GM18505 (cell line): ENCODE data around the gene MYCBP.

Experiments used
- ATAC-seq: cut with Tn5 transposase; IDR thresholded peaks from one replicate; pipeline ENCODE4 v1.9.1; 2021; ENCODE audit not compliant: unreplicated experiment
- POLR2A ChIP-seq: IDR thresholded peaks from 4 replicates; pipeline ENCODE4 v1.6.1; 2011; ENCODE audit warnings: borderline replicate concordance; ENCODE audit not compliant: insufficient read depth, insufficient read length; ENCODE audit errors: extremely low read depth

MYCBP gene

DNA sequence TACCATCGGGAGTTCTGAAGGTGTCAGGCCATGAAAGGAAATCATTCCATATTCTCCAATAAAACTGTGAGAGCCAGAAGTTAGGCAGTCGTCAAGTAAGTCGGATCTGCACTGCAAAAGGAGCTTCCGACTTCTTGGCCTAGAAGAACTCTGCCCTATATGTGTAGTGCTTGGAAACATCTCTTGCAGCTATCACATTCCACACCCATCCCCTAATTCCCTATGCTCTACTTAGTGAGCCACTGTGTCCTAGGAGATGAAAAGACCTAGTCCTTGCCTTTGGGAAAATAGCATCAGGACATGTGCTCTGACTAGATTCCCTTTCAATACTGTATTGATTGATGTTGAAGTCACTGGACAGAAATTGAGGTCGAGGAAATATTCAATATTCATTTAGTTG lies 16.4 kb upstream of the MYCBP start:
- no peak for ATAC-seq
- no peak for TF ChIP-seq POLR2A

DNA sequence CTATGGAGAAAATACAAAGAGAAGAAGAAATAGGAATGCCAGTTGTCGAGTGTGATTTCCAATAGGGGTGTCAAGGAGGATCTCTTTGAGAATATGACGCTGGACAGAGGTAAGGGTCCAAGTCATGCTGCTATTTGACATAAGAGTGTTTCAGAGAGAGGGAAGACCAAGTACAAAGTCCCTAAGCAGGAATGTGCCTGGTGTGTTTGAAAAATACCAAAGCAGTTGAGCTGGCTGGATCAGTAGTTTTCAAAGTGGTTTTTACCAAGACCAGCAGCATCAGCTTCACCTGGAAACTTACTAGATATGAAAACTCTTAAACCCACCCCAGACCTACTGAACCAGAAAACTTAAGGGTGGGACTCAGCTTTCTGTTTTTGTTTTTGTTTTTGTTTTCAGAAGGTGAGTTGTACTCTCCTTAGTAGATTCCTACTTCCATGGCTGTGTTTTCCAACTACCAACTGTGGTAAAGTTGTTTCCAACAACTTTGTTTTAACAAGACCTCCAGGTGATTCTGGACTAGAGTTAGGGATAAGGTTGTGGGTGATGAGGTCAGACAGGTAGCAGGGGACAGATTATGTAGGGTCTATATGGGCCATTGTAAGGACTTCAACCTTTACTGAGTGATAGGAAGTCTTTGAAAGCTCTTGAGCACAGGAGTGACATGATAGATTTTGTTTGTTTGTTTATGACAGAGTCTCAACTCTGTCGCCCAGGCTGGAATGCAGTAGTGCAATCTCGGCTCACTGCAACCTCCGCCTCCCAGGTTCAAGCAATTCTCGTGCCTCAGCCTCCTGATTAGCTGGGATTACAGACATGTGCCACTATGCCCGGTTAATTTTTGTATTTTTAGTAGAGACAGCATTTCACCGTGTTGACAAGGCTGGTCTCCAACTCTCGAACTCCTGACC lies 15.5 kb upstream of the MYCBP start:
- ATAC-seq, result no peak
- TF ChIP-seq POLR2A, result no peak

DNA sequence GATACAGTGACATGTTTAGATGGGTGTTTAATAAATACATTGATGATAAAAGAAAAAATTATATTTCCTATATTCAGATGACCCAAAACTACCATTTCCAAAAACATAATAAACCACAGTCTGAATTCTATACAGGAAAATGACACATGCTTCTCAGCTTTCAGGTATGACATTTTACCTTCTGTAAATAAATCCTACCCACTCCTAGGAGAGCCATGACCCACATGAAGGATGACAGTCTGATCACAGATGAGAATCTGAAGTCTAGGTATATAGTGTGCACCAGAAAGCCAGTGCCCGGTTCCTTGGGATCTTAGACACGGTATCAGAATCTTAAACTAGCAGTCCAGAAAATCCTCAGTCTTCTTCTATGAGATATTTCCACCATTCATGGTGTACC lies 11.9 kb upstream of the MYCBP start:
- no peak for ATAC-seq
- TF ChIP-seq POLR2A, result no peak

DNA sequence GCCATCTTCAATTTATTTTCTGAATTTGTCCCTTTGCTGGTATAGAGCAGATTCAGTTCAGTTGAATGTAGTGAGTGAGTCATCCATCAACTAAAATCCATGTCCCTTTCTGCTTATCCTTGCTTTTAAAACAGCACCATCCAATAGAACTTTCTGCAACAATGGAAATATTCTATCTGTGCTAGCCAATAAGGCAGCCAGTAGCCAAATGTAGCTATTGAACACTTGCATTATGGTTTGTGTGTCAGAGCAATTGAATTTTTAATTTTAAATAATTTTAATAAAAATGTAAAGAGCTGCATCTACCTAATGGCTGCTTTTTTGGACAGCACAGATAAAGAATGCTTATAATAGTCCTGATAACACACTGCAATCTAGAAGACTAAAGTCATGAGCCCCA lies 8.3 kb upstream of the MYCBP start, which contains the start of gene GJA9:
GJA9 (minus strand) TSS at position 101 of the 400 bp plus-strand sequence. CDS start 5,489 bp downstream, outside the sequence.
- ATAC-seq, result no peak
- TF ChIP-seq POLR2A, result no peak

DNA sequence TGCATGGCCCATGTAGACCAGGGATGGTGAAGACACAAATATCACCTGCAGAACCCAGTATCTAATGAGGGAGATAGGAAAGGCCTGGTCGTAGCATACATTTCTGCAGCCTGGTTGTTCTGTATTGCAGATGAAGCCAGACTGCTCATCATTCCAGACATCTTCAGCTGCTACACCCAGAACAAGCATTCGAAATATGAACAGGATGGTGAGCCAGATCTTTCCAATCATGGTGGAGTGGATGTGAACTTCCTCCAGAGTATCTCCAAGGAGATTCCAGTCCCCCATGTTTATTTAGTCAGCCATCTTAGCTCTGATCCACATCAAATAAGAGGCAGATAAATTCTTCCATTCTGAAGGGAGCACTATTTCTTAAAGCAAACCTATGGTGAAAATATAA lies 2.7 kb upstream of the MYCBP start:
- no peak for ATAC-seq
- TF ChIP-seq POLR2A, result no peak

DNA sequence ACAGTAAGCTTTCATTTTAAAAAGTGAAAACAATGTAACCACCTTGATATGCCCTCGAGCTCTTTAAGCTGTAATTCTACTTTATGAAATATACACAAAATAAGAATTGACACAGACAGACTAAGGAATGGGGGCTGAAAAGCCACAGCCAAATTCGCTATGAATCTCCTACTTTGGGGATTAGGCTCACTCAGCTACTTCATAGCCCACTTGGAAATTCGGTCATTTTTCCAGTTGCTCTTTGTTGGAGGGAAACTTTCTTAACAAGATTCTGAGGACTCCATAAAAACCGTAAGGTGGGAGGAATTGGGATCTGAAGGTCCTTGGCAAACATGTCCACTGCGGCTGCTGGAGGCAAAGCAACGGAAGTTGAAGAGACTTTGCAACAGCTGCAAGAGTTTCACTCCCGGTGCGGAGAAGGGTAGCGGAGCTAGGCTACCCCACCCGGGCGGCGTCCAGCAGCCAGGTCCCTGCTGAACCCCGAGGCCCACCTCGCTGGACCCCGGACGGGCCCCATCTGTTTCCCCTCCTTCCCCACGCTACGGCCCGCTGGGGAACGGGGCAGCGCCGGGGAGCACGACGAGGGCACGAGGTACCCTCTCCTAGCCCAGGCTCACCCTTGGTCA lies 634 bp downstream of the MYCBP start:
- peak; percentile 21 for ATAC-seq
- no peak for TF ChIP-seq POLR2A

DNA sequence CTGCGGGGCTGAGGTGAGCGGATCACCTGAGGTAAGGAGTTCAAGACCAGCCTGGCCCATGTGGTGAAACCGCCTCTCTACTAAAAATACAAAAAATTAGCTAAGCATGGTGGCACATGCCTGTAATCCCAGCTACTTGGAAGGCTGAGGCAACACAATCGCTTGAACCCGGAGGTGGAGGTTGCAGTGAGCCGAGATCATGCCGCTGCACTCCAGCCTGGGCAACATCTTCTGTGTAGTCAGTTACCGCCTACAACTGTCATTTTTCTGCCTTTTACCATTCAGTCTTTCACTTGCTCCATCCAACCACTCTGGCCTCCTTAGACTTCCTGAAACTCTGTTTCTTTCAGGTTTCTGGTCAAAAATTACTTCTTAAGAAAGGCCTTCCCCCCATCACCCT lies 2.2 kb downstream of the MYCBP start:
- TF ChIP-seq POLR2A, result no peak
- no peak for ATAC-seq

DNA sequence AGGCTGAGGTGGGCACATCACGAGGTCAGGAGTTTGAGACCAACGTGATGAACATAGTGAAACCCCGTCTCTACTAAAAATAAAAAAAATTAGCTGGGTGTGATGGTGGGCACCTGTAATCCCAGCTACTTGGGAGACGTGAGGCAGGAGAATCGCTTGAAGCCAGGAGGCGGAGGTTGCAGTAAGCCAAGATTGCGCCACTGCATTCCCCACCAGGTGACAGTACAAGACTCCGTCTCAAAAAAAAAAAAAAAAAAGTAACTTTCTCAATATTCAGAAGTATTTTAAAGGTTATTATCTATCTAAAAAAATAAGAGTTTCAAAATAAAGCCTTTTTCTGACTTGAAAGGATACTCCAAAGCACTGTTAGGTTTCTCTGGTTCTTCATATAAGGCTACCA lies 5.9 kb downstream of the MYCBP start:
- ATAC-seq, result no peak
- TF ChIP-seq POLR2A, result no peak

DNA sequence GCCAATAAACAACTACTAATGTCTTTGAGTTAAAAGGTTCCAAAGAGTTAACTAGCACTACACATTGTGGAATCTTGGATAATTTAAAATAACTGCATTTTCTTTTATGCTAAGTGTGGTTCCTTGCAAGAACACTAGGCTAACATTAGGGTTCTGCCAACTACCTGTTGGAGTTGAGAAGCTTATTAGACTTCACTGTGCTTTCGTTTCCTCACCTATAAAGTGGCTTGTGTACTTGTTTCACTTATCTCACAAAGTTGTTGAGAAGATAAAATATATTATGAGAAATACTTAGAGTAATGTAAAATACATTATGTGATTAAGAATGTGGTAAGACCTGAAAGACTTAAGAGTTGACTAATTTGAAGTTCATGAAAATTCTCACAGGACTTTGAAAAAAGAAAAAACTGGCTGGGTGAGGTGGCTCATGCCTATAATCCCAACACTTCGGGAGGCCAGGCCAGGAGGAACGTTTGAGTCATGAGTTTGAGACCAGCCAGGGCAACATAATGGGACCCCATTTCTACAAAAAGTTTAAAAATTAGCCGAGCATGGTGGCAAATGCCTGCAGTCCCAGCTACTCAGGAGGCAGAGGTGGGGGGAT lies 7.9 kb downstream of the MYCBP start:
- no peak for ATAC-seq
- no peak for TF ChIP-seq POLR2A

DNA sequence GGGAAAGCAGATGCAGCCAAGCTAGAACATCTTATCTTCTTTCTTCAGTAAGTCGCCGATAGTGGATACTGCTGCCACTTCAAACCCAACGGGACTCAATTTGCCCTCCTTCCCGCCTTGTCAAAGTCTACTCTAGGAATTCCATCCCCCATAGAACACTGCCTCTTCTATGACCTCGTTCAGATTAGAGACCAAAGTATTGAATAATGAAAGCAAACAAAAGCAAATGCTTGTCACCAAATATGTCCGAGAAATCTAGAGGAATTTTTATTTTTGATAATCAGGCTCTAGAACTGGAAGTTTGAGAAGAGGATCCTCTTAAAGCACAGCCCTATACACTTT lies 12.7 kb downstream of the MYCBP start:
- ATAC-seq, result no peak
- TF ChIP-seq POLR2A, result no peak

DNA sequence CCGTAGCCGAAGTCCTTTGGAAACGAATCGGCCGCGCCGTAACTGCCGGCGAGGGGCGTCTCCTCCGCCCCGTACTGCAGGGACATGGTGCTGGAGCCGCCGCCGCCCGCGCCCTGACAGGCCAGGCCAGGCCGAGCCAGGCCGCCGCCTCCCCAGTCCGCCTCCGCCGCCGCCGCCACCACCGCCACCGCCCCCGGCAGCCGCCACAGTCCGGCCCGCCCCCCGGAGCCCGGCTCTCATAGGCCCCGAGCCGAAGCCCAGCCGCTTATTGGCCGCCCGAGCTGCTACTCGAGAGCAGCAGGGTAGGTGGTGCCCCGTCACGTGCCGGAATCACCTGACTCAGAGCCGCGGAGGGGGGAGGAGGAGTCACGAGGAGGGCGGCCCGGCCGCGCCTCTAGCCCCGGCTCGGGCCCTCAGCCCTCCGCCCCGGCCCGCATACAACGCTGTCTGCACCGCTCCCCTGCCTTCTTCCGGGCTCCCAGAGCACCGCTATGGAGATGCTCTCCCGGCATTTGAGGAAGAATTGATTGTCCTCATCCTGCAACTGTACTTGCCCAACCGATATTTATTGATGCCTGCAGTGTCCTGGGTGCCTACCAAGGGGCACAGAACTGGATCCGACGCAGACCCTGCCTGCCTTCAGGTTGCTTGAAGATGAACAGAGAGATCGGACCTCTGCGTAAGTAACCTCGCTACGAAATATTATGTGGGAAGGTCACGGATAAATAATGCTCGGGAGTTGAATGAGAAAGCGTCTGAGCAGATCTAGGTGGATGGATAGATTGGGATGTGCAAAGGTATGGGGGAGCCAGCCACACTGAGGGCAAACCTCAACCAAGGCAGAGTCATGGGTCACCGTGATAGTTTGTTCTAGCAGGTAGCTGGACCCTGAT lies 13.3 kb downstream of the MYCBP start, which contains the start of gene RRAGC:
RRAGC (minus strand) TSS at position 212 of the 893 bp plus-strand sequence; CDS start at position 86, 126 bp downstream.
- peak; percentile 89 for ATAC-seq
- TF ChIP-seq POLR2A, result peak; percentile 67

DNA sequence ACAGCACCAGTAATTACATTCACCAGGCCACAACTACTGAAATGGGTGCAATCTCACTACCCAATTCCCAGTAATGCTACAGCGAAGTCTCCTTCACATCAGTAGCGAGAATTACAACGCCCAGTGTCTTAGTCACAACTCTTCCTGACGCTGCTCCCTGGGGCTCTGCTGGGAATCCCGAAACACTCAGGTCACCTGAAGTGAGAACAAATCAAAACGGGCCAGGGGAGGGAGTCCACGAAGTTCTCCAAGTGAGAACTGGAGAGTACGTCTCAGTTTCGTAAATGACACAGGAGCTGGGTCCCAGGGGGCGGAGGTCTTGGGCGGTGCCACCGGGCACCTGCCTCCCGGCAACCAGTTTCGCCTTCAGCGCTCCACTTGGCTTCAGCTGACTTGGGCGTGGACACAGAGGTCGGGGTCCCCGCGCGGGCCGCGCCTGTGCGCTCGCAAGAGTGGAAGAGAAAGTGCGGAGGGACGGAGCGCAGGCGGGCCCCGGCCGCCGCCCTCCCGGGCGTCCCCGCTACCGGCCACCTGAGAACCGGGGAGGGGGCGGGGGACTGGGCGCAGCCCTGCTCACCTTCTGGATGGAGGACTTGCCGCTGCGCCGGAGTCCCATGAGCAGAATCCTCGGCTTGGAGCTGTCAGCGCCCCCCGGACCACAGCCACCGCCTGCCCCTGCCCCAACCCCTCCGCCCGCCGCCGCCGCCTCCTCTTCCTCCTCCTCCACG lies 14.2 kb downstream of the MYCBP start:
- peak; percentile 32 for ATAC-seq
- peak; percentile 7 for TF ChIP-seq POLR2A
